ENCODE results near the gene TMEM117. TPM values are rescaled to one million over a fixed set of nuclear protein-coding genes. Genes with fewer than 3 reads are reported as not detected.

The TMEM117 gene
- total RNA-seq, 4 donors from 2014 or later = 16.9 to 24.9 (median 21.1) TPM

GRCh38 chr12:44148936-44149335 lies 313.1 kb downstream of the TMEM117 start:
- 42 to 51% methylated on average over 2 of the region's 2 CpGs for WGBS, 2 donors
- no peaks in the 10 kb centered on the region for H3K4me1 ChIP-seq
- no peak for DNase-seq (ENCODE audit: low spot score in 2 of 2)
- no peak overlapping the region for H3K27ac ChIP-seq
- no peaks in the 10 kb centered on the region for H3K27me3 ChIP-seq
- TF ChIP-seq CTCF (IDR thresholded peaks at IDR 0.05) (no peak), POLR2A (IDR thresholded peaks at IDR 0.05) (no peak), EP300 (IDR thresholded peaks at IDR 0.05) (no peak)
- H3K9me3 ChIP-seq = no peaks in the 10 kb centered on the region
- peaks cover 0 to 5% (median 0%) of the 10 kb centered on the region in 3 donors for H3K36me3 ChIP-seq
- no peak overlapping the region for H3K4me3 ChIP-seq

GRCh38 chr12:44154128-44154527 lies 318.2 kb downstream of the TMEM117 start:
- DNase-seq (ENCODE audit: low spot score in 2 of 2) = no peak
- H3K27ac ChIP-seq = no peak overlapping the region
- H3K4me3 ChIP-seq = peak overlapping the region in 1 of 4 donors; percentile 25
- TF ChIP-seq CTCF (IDR thresholded peaks at IDR 0.05) (no peak), EP300 (IDR thresholded peaks at IDR 0.05) (no peak), POLR2A (IDR thresholded peaks at IDR 0.05) (no peak)
- 54 to 66% methylated on average over 5 of the region's 5 CpGs for WGBS, 2 donors
- H3K9me3 ChIP-seq = no peaks in the 10 kb centered on the region
- no peaks in the 10 kb centered on the region for H3K27me3 ChIP-seq
- H3K36me3 ChIP-seq = no peaks in the 10 kb centered on the region
- H3K4me1 ChIP-seq = no peaks in the 10 kb centered on the region

GRCh38 chr12:44155358-44155757 lies 319.5 kb downstream of the TMEM117 start:
- no peaks in the 10 kb centered on the region for H3K4me1 ChIP-seq
- TF ChIP-seq EP300 (IDR thresholded peaks at IDR 0.05) (no peak), CTCF (IDR thresholded peaks at IDR 0.05) (no peak), POLR2A (IDR thresholded peaks at IDR 0.05) (no peak)
- H3K27ac ChIP-seq = no peak overlapping the region
- no peaks in the 10 kb centered on the region for H3K27me3 ChIP-seq
- no peaks in the 10 kb centered on the region for H3K36me3 ChIP-seq
- H3K4me3 ChIP-seq = no peak overlapping the region
- DNase-seq (ENCODE audit: low spot score in 2 of 2) = no peak
- H3K9me3 ChIP-seq = no peaks in the 10 kb centered on the region
- 57 to 60% methylated on average over 2 of the region's 2 CpGs for WGBS, 2 donors

GRCh38 chr12:44157359-44157758 lies 321.5 kb downstream of the TMEM117 start:
- H3K4me1 ChIP-seq = no peaks in the 10 kb centered on the region
- no peaks in the 10 kb centered on the region for H3K36me3 ChIP-seq
- no peaks in the 10 kb centered on the region for H3K27me3 ChIP-seq
- H3K9me3 ChIP-seq = no peaks in the 10 kb centered on the region
- H3K27ac ChIP-seq = no peak overlapping the region
- DNase-seq (ENCODE audit: low spot score in 2 of 2) = no peak
- TF ChIP-seq POLR2A (IDR thresholded peaks at IDR 0.05) (no peak), EP300 (IDR thresholded peaks at IDR 0.05) (no peak), CTCF (IDR thresholded peaks at IDR 0.05) (no peak)
- no peak overlapping the region for H3K4me3 ChIP-seq
- WGBS, 2 donors = 69 to 72% methylated on average over 2 of the region's 2 CpGs

- WGBS, 2 donors = 76 to 87% methylated on average over 2 of the region's 2 CpGs
- no peaks in the 10 kb centered on the region for H3K9me3 ChIP-seq
- no peak for DNase-seq (ENCODE audit: low spot score in 2 of 2)
- no peaks in the 10 kb centered on the region for H3K4me1 ChIP-seq
- H3K4me3 ChIP-seq = no peak overlapping the region
- H3K27me3 ChIP-seq = no peaks in the 10 kb centered on the region
- TF ChIP-seq CTCF (IDR thresholded peaks at IDR 0.05) (no peak), POLR2A (IDR thresholded peaks at IDR 0.05) (no peak), EP300 (IDR thresholded peaks at IDR 0.05) (no peak)
- H3K36me3 ChIP-seq = no peaks in the 10 kb centered on the region
- H3K27ac ChIP-seq = no peak overlapping the region
These were observed 322.9 kb downstream of the TMEM117 start for GRCh38 chr12:44158746-44159145.

Measured in tibial nerve (tissue), 4 donors.